ENCODE measurements around the gene MRPS24.

GRCh38 chr7:43895847-43896415 is 26.6 kb upstream of the MRPS24 start:
- no peak for TF ChIP-seq ELF4 (IDR thresholded peaks at IDR 0.05)
- no peak for TF ChIP-seq FOXM1 (IDR thresholded peaks at IDR 0.05; ENCODE audit: borderline replicate concordance)
- no peak for TF ChIP-seq PKNOX1 (IDR thresholded peaks at IDR 0.05)
- TF ChIP-seq SP1 (IDR thresholded peaks at IDR 0.05): no peak
- no peak for TF ChIP-seq TARDBP (IDR thresholded peaks at IDR 0.05)
- no peak for TF ChIP-seq FOXK2 (IDR thresholded peaks at IDR 0.05)
